HCT116 (cell line): ENCODE measurements around the gene ATP8A2.

Experiments used
- EZH2 ChIP-seq: fragments of 200-600 bp; sonication (generic); IDR thresholded peaks from 2 replicates; pipeline ENCODE4 v1.6.1; 2017; ENCODE audit warnings: antibody characterized with exemption, mixed run types
- POLR2A ChIP-seq: IDR thresholded peaks from 2 replicates; pipeline ENCODE4 v1.7.0; 2011; ENCODE audit warnings: borderline replicate concordance; ENCODE audit not compliant: insufficient read depth, insufficient read length; ENCODE audit errors: extremely low read depth
- POLR2AphosphoS5 ChIP-seq: IDR thresholded peaks from 2 replicates; pipeline ENCODE4 v1.6.1; 2011; ENCODE audit warnings: mild to moderate bottlenecking, low read depth, low read length, moderate library complexity
- SP1 ChIP-seq: IDR thresholded peaks from 2 replicates; pipeline ENCODE4 v1.6.1; 2012; ENCODE audit warnings: low read depth
- ZBTB33 ChIP-seq: IDR thresholded peaks from 2 replicates; pipeline ENCODE4 v1.6.1; 2011; ENCODE audit warnings: mild to moderate bottlenecking, low read length, moderate library complexity; ENCODE audit not compliant: insufficient replicate concordance; ENCODE audit errors: extremely low read depth
- ZFX ChIP-seq: fragments of 450-650 bp; IDR thresholded peaks from 2 replicates; pipeline ENCODE4 v1.6.1; 2017
- ZNF274 ChIP-seq: fragments of 200-500 bp; sonication (Bioruptor generic); IDR thresholded peaks from 2 replicates; pipeline ENCODE4 v1.6.1; 2014; ENCODE audit warnings: mild to moderate bottlenecking, low read depth, low read length, inconsistent platforms
- TF ChIP-seq, protein P1 (sequence below), 3 experiments: fragments of 200-600 bp in 1 of 3; sonication (generic) in 1 of 3; IDR thresholded peaks in 2 of 3; conservative IDR thresholded peaks in 1 of 3; 2 replicates each; pipeline ENCODE4 v1.5.1; 2012 to 2017; ENCODE audit warnings: low read depth in 2 of 3, low read length in 2 of 3, antibody characterized with exemption in 1 of 3, borderline replicate concordance in 1 of 3, control low read depth in 1 of 3, mild to moderate bottlenecking in 1 of 3, mixed read lengths in 1 of 3, mixed run types in 1 of 3, moderate library complexity in 1 of 3; ENCODE audit not compliant: insufficient read depth in 1 of 3
- TF ChIP-seq, protein P2 (sequence below): IDR thresholded peaks from 2 replicates; pipeline ENCODE4 v1.6.1; 2012

DNA sequence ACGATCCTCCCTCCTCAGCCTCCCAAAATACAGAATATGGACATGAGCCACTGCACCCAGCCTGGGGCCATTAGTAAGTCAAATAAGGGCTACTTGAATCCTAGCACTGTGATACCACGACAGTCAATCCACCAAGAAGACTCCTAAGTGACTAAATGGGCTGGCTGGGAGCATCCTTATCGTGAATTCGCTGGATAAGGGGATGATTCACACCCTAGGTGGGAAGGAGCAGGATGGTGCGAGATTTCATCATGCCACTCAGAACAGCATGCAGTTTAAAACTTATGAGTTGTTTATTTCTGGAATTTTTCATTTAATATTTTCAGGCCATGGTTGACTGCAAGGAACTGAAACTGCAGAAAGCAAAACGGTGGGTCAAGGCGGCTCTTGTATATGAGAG, 30.2 kb downstream of the ATP8A2 start:
- TF ChIP-seq, protein P1, sequence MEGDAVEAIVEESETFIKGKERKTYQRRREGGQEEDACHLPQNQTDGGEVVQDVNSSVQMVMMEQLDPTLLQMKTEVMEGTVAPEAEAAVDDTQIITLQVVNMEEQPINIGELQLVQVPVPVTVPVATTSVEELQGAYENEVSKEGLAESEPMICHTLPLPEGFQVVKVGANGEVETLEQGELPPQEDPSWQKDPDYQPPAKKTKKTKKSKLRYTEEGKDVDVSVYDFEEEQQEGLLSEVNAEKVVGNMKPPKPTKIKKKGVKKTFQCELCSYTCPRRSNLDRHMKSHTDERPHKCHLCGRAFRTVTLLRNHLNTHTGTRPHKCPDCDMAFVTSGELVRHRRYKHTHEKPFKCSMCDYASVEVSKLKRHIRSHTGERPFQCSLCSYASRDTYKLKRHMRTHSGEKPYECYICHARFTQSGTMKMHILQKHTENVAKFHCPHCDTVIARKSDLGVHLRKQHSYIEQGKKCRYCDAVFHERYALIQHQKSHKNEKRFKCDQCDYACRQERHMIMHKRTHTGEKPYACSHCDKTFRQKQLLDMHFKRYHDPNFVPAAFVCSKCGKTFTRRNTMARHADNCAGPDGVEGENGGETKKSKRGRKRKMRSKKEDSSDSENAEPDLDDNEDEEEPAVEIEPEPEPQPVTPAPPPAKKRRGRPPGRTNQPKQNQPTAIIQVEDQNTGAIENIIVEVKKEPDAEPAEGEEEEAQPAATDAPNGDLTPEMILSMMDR (IDR thresholded peaks at IDR 0.05 in 2 of 3, conservative IDR thresholded peaks at IDR 0.05 in 1 of 3; ENCODE audit: borderline replicate concordance in 1 of 3, insufficient read depth in 1 of 3, low read depth in 2 of 3, low read length in 2 of 3), result no peak
- TF ChIP-seq EZH2 (no peak), ZFX (no peak), ZNF274 (no peak), POLR2A (no peak), POLR2AphosphoS5 (no peak), SP1 (no peak), ZBTB33 (no peak)
- TF ChIP-seq, protein P2, sequence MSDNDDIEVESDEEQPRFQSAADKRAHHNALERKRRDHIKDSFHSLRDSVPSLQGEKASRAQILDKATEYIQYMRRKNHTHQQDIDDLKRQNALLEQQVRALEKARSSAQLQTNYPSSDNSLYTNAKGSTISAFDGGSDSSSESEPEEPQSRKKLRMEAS, result no peak
